HEK293 (cell line): ENCODE data around the gene LGI1.

ENCODE experiments used
- CTCF ChIA-PET: fragments of 350-600 bp; formaldehyde crosslinking; extraction: SDS; loops from one replicate; lab custom pipeline; 2021; ENCODE audit warnings: antibody characterized with exemption; lab: Yijun Ruan, JAX
- POLR2A ChIA-PET: fragments of 300-600 bp; formaldehyde crosslinking; extraction: SDS; loops from one replicate; lab custom pipeline; 2020; ENCODE audit warnings: antibody characterized with exemption, inconsistent platforms; lab: Yijun Ruan, JAX
- H3K27ac ChIP-seq: fragments of 200-500 bp; sonication (Bioruptor generic); 2 replicates; pipeline ENCODE4 v1.5.1; 2014; ENCODE audit warnings: low read depth, low read length, control low read depth, inconsistent platforms; ENCODE audit errors: extremely low read depth
- H3K36me3 ChIP-seq, 2 experiments: fragments of 200-500 bp in 1 of 2; sonication (Bioruptor generic) in 1 of 2; 1 replicate in 1 of 2; 2 replicates in 1 of 2; pipeline ENCODE4 v1.5.1; 2014 to 2017; ENCODE audit warnings: inconsistent platforms in 2 of 2, low read length in 2 of 2; ENCODE audit not compliant: control insufficient read depth in 2 of 2, insufficient read depth in 1 of 2
- H3K4me1 ChIP-seq: fragments of 200-500 bp; sonication (Bioruptor generic); 2 replicates; pipeline ENCODE4 v1.5.1; 2014; ENCODE audit warnings: mild to moderate bottlenecking, low read length, inconsistent platforms; ENCODE audit not compliant: control insufficient read depth, insufficient read depth
- H3K4me3 ChIP-seq: 2 replicates; pipeline ENCODE4 v1.5.1; 2011; ENCODE audit warnings: low read depth, mild to moderate bottlenecking, control low read depth, low read length, moderate library complexity
- H3K9me3 ChIP-seq: fragments of 200-500 bp; sonication (Bioruptor generic); 2 replicates; pipeline ENCODE4 v1.5.1; 2014; ENCODE audit warnings: low read depth, low read length, inconsistent platforms; ENCODE audit not compliant: control insufficient read depth, insufficient read depth
- GLI4 ChIP-seq: fragments of 450-650 bp; formaldehyde crosslinking; IDR thresholded peaks from 2 replicates; pipeline ENCODE4 v1.5.1; 2016; ENCODE audit warnings: missing biosample characterization, missing genetic modification characterization
- GLIS2 ChIP-seq: fragments of 450-650 bp; formaldehyde crosslinking; IDR thresholded peaks from 2 replicates; pipeline ENCODE4 v1.5.1; 2016; ENCODE audit warnings: missing biosample characterization, missing genetic modification characterization
- HOXD13 ChIP-seq: sonication (generic); formaldehyde crosslinking; IDR thresholded peaks from 2 replicates; pipeline ENCODE4 v1.8.0; 2022; ENCODE audit warnings: missing genetic modification reagents, borderline replicate concordance
- KLF9 ChIP-seq: fragments of 450-650 bp; formaldehyde crosslinking; IDR thresholded peaks from 2 replicates; pipeline ENCODE4 v1.5.1; 2016; ENCODE audit warnings: missing biosample characterization, missing genetic modification characterization, low read depth
- SCRT2 ChIP-seq: fragments of 450-650 bp; formaldehyde crosslinking; IDR thresholded peaks from 2 replicates; pipeline ENCODE4 v1.5.1; 2016; ENCODE audit warnings: missing biosample characterization, missing genetic modification characterization
- TRIM28 ChIP-seq: IDR thresholded peaks from 2 replicates; pipeline ENCODE4 v1.6.1; 2011; ENCODE audit warnings: low read length, control low read depth, borderline replicate concordance
- ZBTB17 ChIP-seq: fragments of 450-650 bp; formaldehyde crosslinking; IDR thresholded peaks from 2 replicates; pipeline ENCODE4 v1.5.1; 2016; ENCODE audit warnings: missing biosample characterization, missing genetic modification characterization
- ZBTB20 ChIP-seq: fragments of 450-650 bp; formaldehyde crosslinking; IDR thresholded peaks from 2 replicates; pipeline ENCODE4 v1.5.1; 2016; ENCODE audit warnings: missing biosample characterization, missing genetic modification characterization
- ZNF114 ChIP-seq: fragments of 450-650 bp; formaldehyde crosslinking; IDR thresholded peaks from 2 replicates; pipeline ENCODE4 v1.5.0; 2017; ENCODE audit warnings: missing biosample characterization, missing genetic modification characterization
- ZNF175 ChIP-seq: fragments of 450-650 bp; formaldehyde crosslinking; IDR thresholded peaks from 2 replicates; pipeline ENCODE4 v1.5.1; 2016; ENCODE audit warnings: missing biosample characterization, missing genetic modification characterization
- ZNF335 ChIP-seq: fragments of 450-650 bp; formaldehyde crosslinking; conservative IDR thresholded peaks from 2 replicates; pipeline ENCODE4 v1.5.1; 2016; ENCODE audit warnings: missing biosample characterization, missing genetic modification characterization
- ZNF433 ChIP-seq: fragments of 450-650 bp; formaldehyde crosslinking; IDR thresholded peaks from 2 replicates; pipeline ENCODE4 v1.5.1; 2016; ENCODE audit warnings: missing biosample characterization, missing genetic modification characterization, low read depth
- ZNF514 ChIP-seq: fragments of 450-650 bp; formaldehyde crosslinking; IDR thresholded peaks from 2 replicates; pipeline ENCODE4 v1.5.1; 2016; ENCODE audit warnings: missing biosample characterization, missing genetic modification characterization
- ZNF548 ChIP-seq: fragments of 450-650 bp; formaldehyde crosslinking; IDR thresholded peaks from 2 replicates; pipeline ENCODE4 v1.5.1; 2016; ENCODE audit warnings: missing biosample characterization, missing genetic modification characterization
- ZNF623 ChIP-seq: fragments of 450-650 bp; formaldehyde crosslinking; IDR thresholded peaks from 2 replicates; pipeline ENCODE4 v1.5.1; 2016; ENCODE audit warnings: missing biosample characterization, missing genetic modification characterization
- ZNF654 ChIP-seq: fragments of 450-650 bp; formaldehyde crosslinking; IDR thresholded peaks from 2 replicates; pipeline ENCODE4 v1.5.1; 2016; ENCODE audit warnings: low read depth, missing biosample characterization, missing genetic modification characterization
- ZNF791 ChIP-seq: fragments of 450-650 bp; formaldehyde crosslinking; IDR thresholded peaks from 2 replicates; pipeline ENCODE4 v1.5.1; 2016; ENCODE audit warnings: missing biosample characterization, missing genetic modification characterization
- ZSCAN16 ChIP-seq: fragments of 450-650 bp; formaldehyde crosslinking; IDR thresholded peaks from 2 replicates; pipeline ENCODE4 v1.5.1; 2016; ENCODE audit warnings: missing biosample characterization, missing genetic modification characterization
- TF ChIP-seq, protein P1 (sequence below): fragments of 450-650 bp; formaldehyde crosslinking; IDR thresholded peaks from 2 replicates; pipeline ENCODE4 v1.5.1; 2016; ENCODE audit warnings: missing biosample characterization, missing genetic modification characterization
- TF ChIP-seq, protein P2 (sequence below): fragments of 450-650 bp; formaldehyde crosslinking; IDR thresholded peaks from 2 replicates; pipeline ENCODE4 v1.5.1; 2016; ENCODE audit warnings: missing biosample characterization, missing genetic modification characterization
- TF ChIP-seq, protein P3 (sequence below): fragments of 450-650 bp; formaldehyde crosslinking; IDR thresholded peaks from 2 replicates; pipeline ENCODE4 v1.5.1; 2016; ENCODE audit warnings: missing biosample characterization, missing genetic modification characterization

Gene LGI1

DNA sequence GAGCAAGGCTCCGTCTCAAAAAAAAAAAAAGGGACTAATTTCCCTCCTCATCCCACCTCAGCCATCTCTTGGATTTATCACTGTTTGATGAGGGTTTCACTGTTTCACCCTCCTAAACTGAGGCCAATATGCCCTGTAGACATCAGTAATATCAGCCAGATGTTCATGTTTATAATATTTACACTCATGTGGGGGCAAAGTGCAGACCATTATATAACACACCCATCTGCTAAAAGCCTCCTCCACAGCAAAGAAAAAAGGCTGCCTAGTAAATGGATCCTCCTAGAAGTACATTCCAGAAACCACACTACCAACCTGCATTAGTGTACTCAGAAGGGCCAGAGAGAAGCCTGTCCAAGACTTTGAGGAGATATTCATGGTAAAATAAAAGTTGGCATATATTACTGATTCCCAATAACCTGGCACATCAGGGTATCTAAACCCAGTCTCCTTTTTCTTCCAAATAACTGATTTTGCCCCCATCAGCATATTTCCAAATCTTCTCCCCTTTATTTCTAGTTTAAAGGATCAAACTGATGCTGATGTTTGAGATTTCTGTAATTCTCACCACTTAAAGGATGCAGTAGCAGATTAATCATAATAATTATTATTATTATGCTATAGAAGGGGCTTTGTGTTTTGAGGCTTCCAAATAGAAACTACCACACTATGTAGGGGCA, 55.1 kb downstream of the LGI1 start:
- ChIA-PET CTCF (interaction anchor here (0.6 to 6.9 kb wide), 16 partner anchors 7 to 1779 kb away, joined by 3 to 179 read pairs (median 3); partner anchors contain the start of gene FRA10AC1), POLR2A (no interaction called here)
- Histone ChIP-seq H3K4me1 (peaks cover 2% of the 10 kb centered on the region; the same call in 1 of the 2 replicates), H3K27ac (no peak overlapping the region), H3K36me3 (no peaks in the 10 kb centered on the region), H3K4me3 (no peak overlapping the region), H3K9me3 (no peaks in the 10 kb centered on the region)
- no peak for TF ChIP-seq ZNF514 (tag by site-specific recombination)
- no peak for TF ChIP-seq ZNF114 (tag by site-specific recombination)
- no peak for TF ChIP-seq ZNF623 (tag by site-specific recombination)

DNA sequence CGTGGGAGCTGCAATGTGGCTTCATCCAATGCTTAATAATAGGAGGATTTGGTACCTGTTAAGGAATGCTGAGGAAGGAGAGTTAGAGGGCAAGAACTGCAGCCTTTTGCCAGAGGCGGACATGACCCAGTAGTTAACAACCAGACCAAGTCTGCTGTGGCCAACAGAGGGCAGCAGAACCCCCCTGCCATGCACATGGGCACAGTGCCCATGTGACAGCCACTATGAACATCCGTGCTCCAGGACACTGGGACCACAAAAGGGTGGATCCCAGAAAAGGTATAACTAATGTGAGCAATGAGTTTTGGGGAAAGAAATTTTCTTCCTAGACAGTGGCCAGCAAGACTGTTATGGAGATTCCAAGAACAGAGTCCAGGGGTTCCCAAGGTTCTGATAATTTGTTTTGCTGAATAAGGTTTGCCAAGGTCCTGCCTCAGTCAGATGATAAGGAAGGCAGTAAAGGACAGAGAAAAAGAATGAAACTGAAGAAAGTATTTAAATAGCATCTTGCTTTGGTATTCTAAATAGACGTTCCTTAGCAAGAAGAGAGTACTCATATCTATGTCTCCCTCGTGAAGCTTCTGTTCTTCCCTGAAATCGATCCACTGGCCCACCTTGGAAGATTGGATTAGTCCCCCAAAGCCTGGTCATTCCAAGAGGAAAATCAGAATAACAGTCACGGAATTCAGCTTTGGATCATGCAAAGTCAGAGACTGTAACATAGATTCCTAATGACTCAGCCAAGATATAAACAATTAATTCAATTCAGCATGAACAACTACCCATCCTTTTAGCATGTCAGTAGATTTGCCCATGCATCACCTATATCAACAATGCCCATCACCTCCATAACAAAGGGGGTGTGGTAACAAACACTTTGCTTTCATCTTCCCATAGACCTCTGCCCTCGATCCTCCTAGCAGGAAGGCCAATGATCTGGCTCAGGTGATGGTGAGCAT, 56.0 kb downstream of the LGI1 start:
- CTCF ChIA-PET = interaction anchor here (0.6 to 6.9 kb wide), 25 partner anchors 8 to 649 kb away, joined by 3 to 179 read pairs (median 3); partner anchors contain the start of gene FRA10AC1

DNA sequence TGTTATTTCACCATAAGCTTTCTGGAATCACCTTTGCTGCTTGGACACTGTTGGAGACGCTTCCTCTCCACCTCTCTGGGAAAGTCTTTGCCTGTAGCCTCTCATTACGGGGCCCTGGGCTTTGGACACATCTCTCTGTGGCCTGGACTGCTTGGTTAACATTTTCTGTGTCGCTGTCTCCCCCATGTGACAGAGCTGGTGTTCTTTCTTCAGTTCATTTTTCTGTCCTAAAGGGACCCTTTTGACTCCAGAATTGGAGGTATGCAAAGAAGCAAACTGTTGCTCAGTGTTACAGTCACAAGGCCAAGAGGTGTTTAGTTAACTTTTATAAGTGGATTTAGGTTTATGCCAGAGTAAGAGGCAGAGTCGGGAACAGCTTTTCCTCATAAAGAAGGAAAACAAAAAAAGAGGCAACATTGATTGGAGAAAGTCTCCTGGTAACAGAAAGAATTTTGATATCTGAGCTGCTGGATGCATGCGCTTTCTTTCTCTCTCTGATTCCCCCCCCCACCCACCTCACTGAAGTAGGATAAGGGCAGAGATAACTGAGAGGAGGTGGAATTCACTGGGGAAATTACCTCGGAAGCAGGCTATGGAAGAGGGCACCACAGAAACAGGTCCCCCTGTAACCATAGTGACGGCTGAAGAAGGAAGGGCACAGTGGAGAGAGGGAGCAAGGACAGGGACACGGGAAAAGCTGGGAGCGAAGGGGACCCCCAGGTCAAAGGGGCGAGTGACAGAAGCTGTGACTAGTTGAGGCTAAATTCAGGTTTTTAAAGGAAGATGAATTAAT, 57.8 kb downstream of the LGI1 start:
- H3K4me3 ChIP-seq = no peak overlapping the region
- no peaks in the 10 kb centered on the region for H3K9me3 ChIP-seq
- ChIA-PET POLR2A (interaction anchor here (0.7 to 1.9 kb wide), 6 partner anchors 9 to 358 kb away, joined by 3 to 10 read pairs (median 4); partner anchors contain the start of gene FRA10AC1), CTCF (interaction anchor here (0.5 to 6.9 kb wide), 56 partner anchors 9 to 505 kb away, joined by 3 to 179 read pairs (median 4); partner anchors contain the start of gene FRA10AC1)
- peaks cover 2% of the 10 kb centered on the region; the same call in 1 of the 2 replicates for H3K4me1 ChIP-seq
- no peaks in the 10 kb centered on the region for H3K36me3 ChIP-seq
- no peak overlapping the region for H3K27ac ChIP-seq
- TF ChIP-seq ZSCAN16 (tag by site-specific recombination) (peak; percentile 74; the same call in 1 of the 2 replicates), HOXD13 (CRISPR knock-in tag) (no peak), ZNF654 (tag by site-specific recombination) (peak; percentile 74), GLI4 (tag by site-specific recombination) (no peak), ZNF335 (tag by site-specific recombination) (peak; percentile 95), ZNF791 (no peak), SCRT2 (tag by site-specific recombination) (peak; percentile 89), ZNF433 (tag by site-specific recombination) (no peak), ZNF548 (tag by site-specific recombination) (no peak)
- TF ChIP-seq, protein P1, sequence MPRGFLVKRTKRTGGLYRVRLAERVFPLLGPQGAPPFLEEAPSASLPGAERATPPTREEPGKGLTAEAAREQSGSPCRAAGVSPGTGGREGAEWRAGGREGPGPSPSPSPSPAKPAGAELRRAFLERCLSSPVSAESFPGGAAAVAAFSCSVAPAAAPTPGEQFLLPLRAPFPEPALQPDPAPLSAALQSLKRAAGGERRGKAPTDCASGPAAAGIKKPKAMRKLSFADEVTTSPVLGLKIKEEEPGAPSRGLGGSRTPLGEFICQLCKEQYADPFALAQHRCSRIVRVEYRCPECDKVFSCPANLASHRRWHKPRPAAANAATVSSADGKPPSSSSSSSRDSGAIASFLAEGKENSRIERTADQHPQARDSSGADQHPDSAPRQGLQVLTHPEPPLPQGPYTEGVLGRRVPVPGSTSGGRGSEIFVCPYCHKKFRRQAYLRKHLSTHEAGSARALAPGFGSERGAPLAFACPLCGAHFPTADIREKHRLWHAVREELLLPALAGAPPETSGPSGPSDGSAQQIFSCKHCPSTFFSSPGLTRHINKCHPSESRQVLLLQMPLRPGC (tag by site-specific recombination) = no peak
- TF ChIP-seq, protein P2, sequence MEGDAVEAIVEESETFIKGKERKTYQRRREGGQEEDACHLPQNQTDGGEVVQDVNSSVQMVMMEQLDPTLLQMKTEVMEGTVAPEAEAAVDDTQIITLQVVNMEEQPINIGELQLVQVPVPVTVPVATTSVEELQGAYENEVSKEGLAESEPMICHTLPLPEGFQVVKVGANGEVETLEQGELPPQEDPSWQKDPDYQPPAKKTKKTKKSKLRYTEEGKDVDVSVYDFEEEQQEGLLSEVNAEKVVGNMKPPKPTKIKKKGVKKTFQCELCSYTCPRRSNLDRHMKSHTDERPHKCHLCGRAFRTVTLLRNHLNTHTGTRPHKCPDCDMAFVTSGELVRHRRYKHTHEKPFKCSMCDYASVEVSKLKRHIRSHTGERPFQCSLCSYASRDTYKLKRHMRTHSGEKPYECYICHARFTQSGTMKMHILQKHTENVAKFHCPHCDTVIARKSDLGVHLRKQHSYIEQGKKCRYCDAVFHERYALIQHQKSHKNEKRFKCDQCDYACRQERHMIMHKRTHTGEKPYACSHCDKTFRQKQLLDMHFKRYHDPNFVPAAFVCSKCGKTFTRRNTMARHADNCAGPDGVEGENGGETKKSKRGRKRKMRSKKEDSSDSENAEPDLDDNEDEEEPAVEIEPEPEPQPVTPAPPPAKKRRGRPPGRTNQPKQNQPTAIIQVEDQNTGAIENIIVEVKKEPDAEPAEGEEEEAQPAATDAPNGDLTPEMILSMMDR = 0 out of 2 replicates have a peak, but pooled peaks have one; percentile 25
- TF ChIP-seq, protein P3, sequence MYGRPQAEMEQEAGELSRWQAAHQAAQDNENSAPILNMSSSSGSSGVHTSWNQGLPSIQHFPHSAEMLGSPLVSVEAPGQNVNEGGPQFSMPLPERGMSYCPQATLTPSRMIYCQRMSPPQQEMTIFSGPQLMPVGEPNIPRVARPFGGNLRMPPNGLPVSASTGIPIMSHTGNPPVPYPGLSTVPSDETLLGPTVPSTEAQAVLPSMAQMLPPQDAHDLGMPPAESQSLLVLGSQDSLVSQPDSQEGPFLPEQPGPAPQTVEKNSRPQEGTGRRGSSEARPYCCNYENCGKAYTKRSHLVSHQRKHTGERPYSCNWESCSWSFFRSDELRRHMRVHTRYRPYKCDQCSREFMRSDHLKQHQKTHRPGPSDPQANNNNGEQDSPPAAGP (tag by site-specific recombination) = no peak

More for the DNA sequence above, 56.0 kb downstream of the LGI1 start:
- Histone ChIP-seq H3K27ac (no peak overlapping the region), H3K4me1 (peaks cover 2% of the 10 kb centered on the region; the same call in 1 of the 2 replicates), H3K36me3 (no peaks in the 10 kb centered on the region), H3K4me3 (no peak overlapping the region), H3K9me3 (no peaks in the 10 kb centered on the region)
- TF ChIP-seq ZBTB17 (tag by site-specific recombination) (0 out of 2 replicates have a peak, but pooled peaks have one; percentile 19), GLIS2 (no peak), TRIM28 (no peak), ZNF654 (tag by site-specific recombination) (0 out of 2 replicates have a peak, but pooled peaks have one; percentile 17), ZBTB20 (tag by site-specific recombination) (0 out of 2 replicates have a peak, but pooled peaks have one; percentile 18), ZNF175 (tag by site-specific recombination) (no peak), KLF9 (tag by site-specific recombination) (no peak)
- TF ChIP-seq, protein P2 = peak; percentile 63
- POLR2A ChIA-PET = no interaction called here
